HEK293 (cell line): ENCODE results near the gene DNAAF5.

ENCODE experiments used
- CTCF ChIA-PET: fragments of 350-600 bp; formaldehyde crosslinking; extraction: SDS; loops from one replicate; lab custom pipeline; 2021; ENCODE audit warnings: antibody characterized with exemption; lab: Yijun Ruan, JAX
- POLR2A ChIA-PET: fragments of 300-600 bp; formaldehyde crosslinking; extraction: SDS; loops from one replicate; lab custom pipeline; 2020; ENCODE audit warnings: antibody characterized with exemption, inconsistent platforms; lab: Yijun Ruan, JAX
- H3K27ac ChIP-seq: fragments of 200-500 bp; sonication (Bioruptor generic); 2 replicates; pipeline ENCODE4 v1.5.1; 2014; ENCODE audit warnings: low read depth, low read length, control low read depth, inconsistent platforms; ENCODE audit errors: extremely low read depth
- H3K36me3 ChIP-seq, 2 experiments: fragments of 200-500 bp in 1 of 2; sonication (Bioruptor generic) in 1 of 2; 1 replicate in 1 of 2; 2 replicates in 1 of 2; pipeline ENCODE4 v1.5.1; 2014 to 2017; ENCODE audit warnings: inconsistent platforms in 2 of 2, low read length in 2 of 2; ENCODE audit not compliant: control insufficient read depth in 2 of 2, insufficient read depth in 1 of 2
- H3K4me1 ChIP-seq: fragments of 200-500 bp; sonication (Bioruptor generic); 2 replicates; pipeline ENCODE4 v1.5.1; 2014; ENCODE audit warnings: mild to moderate bottlenecking, low read length, inconsistent platforms; ENCODE audit not compliant: control insufficient read depth, insufficient read depth
- H3K4me3 ChIP-seq: 2 replicates; pipeline ENCODE4 v1.5.1; 2011; ENCODE audit warnings: low read depth, mild to moderate bottlenecking, control low read depth, low read length, moderate library complexity
- H3K9me3 ChIP-seq: fragments of 200-500 bp; sonication (Bioruptor generic); 2 replicates; pipeline ENCODE4 v1.5.1; 2014; ENCODE audit warnings: low read depth, low read length, inconsistent platforms; ENCODE audit not compliant: control insufficient read depth, insufficient read depth
- EGR2 ChIP-seq: fragments of 450-650 bp; formaldehyde crosslinking; IDR thresholded peaks from 2 replicates; pipeline ENCODE4 v1.5.1; 2016; ENCODE audit warnings: low read depth, missing biosample characterization, missing genetic modification characterization
- GFI1B ChIP-seq: fragments of 450-650 bp; formaldehyde crosslinking; IDR thresholded peaks from 2 replicates; pipeline ENCODE4 v1.5.1; 2016; ENCODE audit warnings: missing biosample characterization, missing genetic modification characterization
- GLIS2 ChIP-seq: fragments of 450-650 bp; formaldehyde crosslinking; IDR thresholded peaks from 2 replicates; pipeline ENCODE4 v1.5.1; 2016; ENCODE audit warnings: missing biosample characterization, missing genetic modification characterization
- IKZF3 ChIP-seq: fragments of 450-650 bp; IDR thresholded peaks from 2 replicates; pipeline ENCODE4 v1.5.0; 2018; ENCODE audit warnings: missing biosample characterization, mild to moderate bottlenecking, missing genetic modification characterization, moderate library complexity
- TCF7L2 ChIP-seq: IDR thresholded peaks from 2 replicates; pipeline ENCODE4 v1.6.1; 2011; ENCODE audit warnings: low read depth, mild to moderate bottlenecking, inconsistent platforms, low read length, moderate library complexity, borderline replicate concordance
- ZFHX2 ChIP-seq: fragments of 450-650 bp; formaldehyde crosslinking; conservative IDR thresholded peaks from 2 replicates; pipeline ENCODE4 v1.5.1; 2016; ENCODE audit warnings: missing biosample characterization, missing genetic modification characterization
- ZFP37 ChIP-seq: fragments of 450-650 bp; formaldehyde crosslinking; IDR thresholded peaks from 2 replicates; pipeline ENCODE4 v1.5.1; 2016; ENCODE audit warnings: missing biosample characterization, missing genetic modification characterization
- ZNF114 ChIP-seq: fragments of 450-650 bp; formaldehyde crosslinking; IDR thresholded peaks from 2 replicates; pipeline ENCODE4 v1.5.0; 2017; ENCODE audit warnings: missing biosample characterization, missing genetic modification characterization
- ZNF184 ChIP-seq: fragments of 450-650 bp; IDR thresholded peaks from 2 replicates; pipeline ENCODE4 v1.5.1; 2018; ENCODE audit warnings: missing biosample characterization, mild to moderate bottlenecking, missing genetic modification characterization
- ZNF248 ChIP-seq: fragments of 450-650 bp; formaldehyde crosslinking; IDR thresholded peaks from 2 replicates; pipeline ENCODE4 v1.5.1; 2017; ENCODE audit warnings: missing biosample characterization, missing genetic modification characterization
- ZNF394 ChIP-seq: fragments of 450-650 bp; formaldehyde crosslinking; IDR thresholded peaks from 2 replicates; pipeline ENCODE4 v1.5.1; 2016; ENCODE audit warnings: missing biosample characterization, missing genetic modification characterization, mild to moderate bottlenecking, moderate library complexity, borderline replicate concordance
- ZNF416 ChIP-seq: fragments of 450-650 bp; formaldehyde crosslinking; IDR thresholded peaks from 2 replicates; pipeline ENCODE4 v1.5.1; 2016; ENCODE audit warnings: missing biosample characterization, missing genetic modification characterization
- ZNF555 ChIP-seq: fragments of 450-650 bp; formaldehyde crosslinking; conservative IDR thresholded peaks from 2 replicates; pipeline ENCODE4 v1.5.1; 2017; ENCODE audit warnings: missing biosample characterization, mild to moderate bottlenecking, missing genetic modification characterization, inconsistent platforms
- ZNF768 ChIP-seq: fragments of 450-650 bp; formaldehyde crosslinking; IDR thresholded peaks from 2 replicates; pipeline ENCODE4 v1.5.1; 2018; ENCODE audit warnings: missing biosample characterization, mild to moderate bottlenecking, missing genetic modification characterization
- TF ChIP-seq, protein P1 (sequence below): fragments of 450-650 bp; formaldehyde crosslinking; IDR thresholded peaks from 2 replicates; pipeline ENCODE4 v1.5.1; 2017; ENCODE audit warnings: missing biosample characterization, missing genetic modification characterization
- TF ChIP-seq, protein P2 (sequence below): fragments of 450-650 bp; formaldehyde crosslinking; IDR thresholded peaks from 2 replicates; pipeline ENCODE4 v1.5.1; 2016; ENCODE audit warnings: missing biosample characterization, missing genetic modification characterization
- TF ChIP-seq, protein P3 (sequence below): fragments of 450-650 bp; formaldehyde crosslinking; IDR thresholded peaks from 2 replicates; pipeline ENCODE4 v1.5.1; 2017; ENCODE audit warnings: missing biosample characterization, missing genetic modification characterization
- TF ChIP-seq, protein P4 (sequence below): fragments of 450-650 bp; formaldehyde crosslinking; IDR thresholded peaks from 2 replicates; pipeline ENCODE4 v1.5.1; 2016; ENCODE audit warnings: missing biosample characterization, missing genetic modification characterization, borderline replicate concordance

Gene DNAAF5

DNA sequence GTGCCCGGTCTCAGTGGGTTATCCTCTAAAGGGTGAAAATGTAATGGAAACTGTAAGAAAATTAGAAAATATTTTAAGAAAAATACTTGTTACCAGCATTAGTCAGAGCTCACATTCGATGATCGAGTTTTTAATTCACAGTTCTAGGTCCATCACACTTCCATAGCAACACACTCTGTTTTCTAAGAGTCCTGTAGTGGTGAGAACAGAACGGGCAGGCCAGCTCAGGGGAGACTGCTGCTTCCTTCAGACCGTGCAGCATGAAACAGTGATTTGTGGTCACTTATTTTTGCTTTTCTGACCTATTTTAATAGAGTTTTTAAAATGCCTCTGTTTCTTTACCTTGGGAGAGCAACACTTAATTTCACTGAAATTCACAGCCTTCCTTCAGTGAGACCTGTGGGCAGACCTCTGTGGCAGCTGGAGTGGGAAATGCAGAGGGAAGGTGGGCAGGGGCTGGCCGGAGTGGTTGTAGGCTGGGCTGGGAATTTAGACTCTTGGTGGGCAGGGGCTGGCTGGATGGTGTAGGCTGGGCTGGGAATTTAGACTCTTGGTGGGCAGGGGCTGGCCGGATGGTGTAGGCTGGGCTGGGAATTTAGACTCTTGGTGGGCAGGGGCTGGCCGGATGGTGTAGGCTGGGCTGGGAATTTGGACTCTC is 107.2 kb downstream of the DNAAF5 start:
- Histone ChIP-seq H3K4me1 (peaks cover 13% of the 10 kb centered on the region), H3K9me3 (no peaks in the 10 kb centered on the region), H3K36me3 (peaks cover 6 to 9% of the 10 kb centered on the region in 2 experiments; a peak in 2 of 3 replicates)
- TF ChIP-seq, protein P1, sequence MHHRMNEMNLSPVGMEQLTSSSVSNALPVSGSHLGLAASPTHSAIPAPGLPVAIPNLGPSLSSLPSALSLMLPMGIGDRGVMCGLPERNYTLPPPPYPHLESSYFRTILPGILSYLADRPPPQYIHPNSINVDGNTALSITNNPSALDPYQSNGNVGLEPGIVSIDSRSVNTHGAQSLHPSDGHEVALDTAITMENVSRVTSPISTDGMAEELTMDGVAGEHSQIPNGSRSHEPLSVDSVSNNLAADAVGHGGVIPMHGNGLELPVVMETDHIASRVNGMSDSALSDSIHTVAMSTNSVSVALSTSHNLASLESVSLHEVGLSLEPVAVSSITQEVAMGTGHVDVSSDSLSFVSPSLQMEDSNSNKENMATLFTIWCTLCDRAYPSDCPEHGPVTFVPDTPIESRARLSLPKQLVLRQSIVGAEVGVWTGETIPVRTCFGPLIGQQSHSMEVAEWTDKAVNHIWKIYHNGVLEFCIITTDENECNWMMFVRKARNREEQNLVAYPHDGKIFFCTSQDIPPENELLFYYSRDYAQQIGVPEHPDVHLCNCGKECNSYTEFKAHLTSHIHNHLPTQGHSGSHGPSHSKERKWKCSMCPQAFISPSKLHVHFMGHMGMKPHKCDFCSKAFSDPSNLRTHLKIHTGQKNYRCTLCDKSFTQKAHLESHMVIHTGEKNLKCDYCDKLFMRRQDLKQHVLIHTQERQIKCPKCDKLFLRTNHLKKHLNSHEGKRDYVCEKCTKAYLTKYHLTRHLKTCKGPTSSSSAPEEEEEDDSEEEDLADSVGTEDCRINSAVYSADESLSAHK: no peak
- TF ChIP-seq EGR2 (peak; percentile 83), ZFHX2 (tag by site-specific recombination) (peak; percentile 54), ZNF394 (tag by site-specific recombination) (no peak)
- TF ChIP-seq, all 188 proteins: peak for 2
- POLR2A ChIA-PET: no interaction called here
- Histone ChIP-seq H3K27ac (no peak overlapping the region), H3K4me3 (no peak overlapping the region)
- CTCF ChIA-PET: interaction anchor here (0.6 to 1.3 kb wide), 3 partner anchors 15 to 62 kb away, joined by 3 to 5 read pairs (median 3); no protein-coding TSS in a partner anchor

DNA sequence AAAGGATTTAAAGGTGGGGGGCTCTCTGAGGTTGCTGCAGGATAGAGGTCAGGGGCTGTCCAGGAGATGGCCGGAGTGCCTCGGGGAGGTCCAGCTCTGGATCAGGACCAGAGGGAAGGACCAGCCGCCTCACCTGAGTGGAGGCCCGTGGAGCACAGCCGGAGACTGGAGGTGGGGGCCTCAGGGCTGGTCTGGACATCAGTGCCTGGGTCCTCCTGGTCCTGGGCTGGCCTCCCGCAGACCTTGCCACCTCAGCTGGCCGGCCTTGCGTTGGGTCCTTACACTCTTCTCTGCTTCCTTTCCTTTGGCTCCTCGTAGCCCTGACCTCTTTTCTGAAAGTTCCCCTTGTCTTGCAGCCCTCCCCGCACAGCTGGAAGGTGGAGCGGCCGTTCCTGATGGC is 107.8 kb downstream of the DNAAF5 start:
- CTCF ChIA-PET: interaction anchor here (1.3 kb wide), 1 partner anchor 21 kb away, joined by 5 read pairs; no protein-coding TSS in a partner anchor
- peaks cover 6 to 15% of the 10 kb centered on the region in 2 experiments; a peak in 2 of 3 replicates for H3K36me3 ChIP-seq
- TF ChIP-seq ZNF184 (no peak), ZNF416 (tag by site-specific recombination) (no peak), ZFP37 (tag by site-specific recombination) (no peak), GLIS2 (tag by site-specific recombination) (no peak), IKZF3 (no peak), ZNF114 (tag by site-specific recombination) (no peak), ZNF555 (tag by site-specific recombination) (no peak), TCF7L2 (no peak)
- TF ChIP-seq, protein P2, sequence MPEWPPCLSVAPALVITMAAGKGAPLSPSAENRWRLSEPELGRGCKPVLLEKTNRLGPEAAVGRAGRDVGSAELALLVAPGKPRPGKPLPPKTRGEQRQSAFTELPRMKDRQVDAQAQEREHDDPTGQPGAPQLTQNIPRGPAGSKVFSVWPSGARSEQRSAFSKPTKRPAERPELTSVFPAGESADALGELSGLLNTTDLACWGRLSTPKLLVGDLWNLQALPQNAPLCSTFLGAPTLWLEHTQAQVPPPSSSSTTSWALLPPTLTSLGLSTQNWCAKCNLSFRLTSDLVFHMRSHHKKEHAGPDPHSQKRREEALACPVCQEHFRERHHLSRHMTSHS (tag by site-specific recombination): no peak
- TF ChIP-seq, protein P3, sequence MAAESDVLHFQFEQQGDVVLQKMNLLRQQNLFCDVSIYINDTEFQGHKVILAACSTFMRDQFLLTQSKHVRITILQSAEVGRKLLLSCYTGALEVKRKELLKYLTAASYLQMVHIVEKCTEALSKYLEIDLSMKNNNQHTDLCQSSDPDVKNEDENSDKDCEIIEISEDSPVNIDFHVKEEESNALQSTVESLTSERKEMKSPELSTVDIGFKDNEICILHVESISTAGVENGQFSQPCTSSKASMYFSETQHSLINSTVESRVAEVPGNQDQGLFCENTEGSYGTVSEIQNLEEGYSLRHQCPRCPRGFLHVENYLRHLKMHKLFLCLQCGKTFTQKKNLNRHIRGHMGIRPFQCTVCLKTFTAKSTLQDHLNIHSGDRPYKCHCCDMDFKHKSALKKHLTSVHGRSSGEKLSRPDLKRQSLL (tag by site-specific recombination): no peak
- TF ChIP-seq, all 188 proteins: peak for 0
- no peak overlapping the region for H3K27ac ChIP-seq
- H3K4me3 ChIP-seq: no peak overlapping the region
- POLR2A ChIA-PET: no interaction called here
- H3K9me3 ChIP-seq: no peaks in the 10 kb centered on the region
- peaks cover 13% of the 10 kb centered on the region for H3K4me1 ChIP-seq

DNA sequence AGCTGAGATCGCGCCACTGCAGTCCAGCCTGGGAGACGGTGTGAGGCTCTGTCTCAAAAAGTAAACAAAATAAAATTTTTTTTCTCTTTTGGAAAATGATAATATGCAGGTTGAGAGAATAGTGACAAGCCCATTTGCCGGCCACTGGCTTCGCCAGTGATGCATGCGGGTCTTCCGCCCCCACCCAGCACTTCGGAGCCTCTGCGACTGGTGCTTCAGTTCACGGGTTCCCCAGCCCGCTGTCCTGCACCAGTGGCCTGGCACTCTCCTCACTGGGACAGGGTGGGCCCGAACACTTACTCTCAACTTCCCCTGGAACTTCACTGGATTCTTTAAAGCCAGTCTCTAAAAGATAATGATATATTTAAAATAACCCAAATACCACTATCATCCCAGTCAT is 108.5 kb downstream of the DNAAF5 start:
- Histone ChIP-seq H3K4me1 (peaks cover 13% of the 10 kb centered on the region), H3K27ac (no peak overlapping the region), H3K9me3 (no peaks in the 10 kb centered on the region), H3K4me3 (no peak overlapping the region), H3K36me3 (peaks cover 6 to 22% of the 10 kb centered on the region in 2 experiments; a peak in 2 of 3 replicates)
- ChIA-PET POLR2A (no interaction called here), CTCF (interaction anchor here (0.8 kb wide), 1 partner anchor 45 kb away, joined by 4 read pairs; no protein-coding TSS in a partner anchor)
- TF ChIP-seq, protein P4, sequence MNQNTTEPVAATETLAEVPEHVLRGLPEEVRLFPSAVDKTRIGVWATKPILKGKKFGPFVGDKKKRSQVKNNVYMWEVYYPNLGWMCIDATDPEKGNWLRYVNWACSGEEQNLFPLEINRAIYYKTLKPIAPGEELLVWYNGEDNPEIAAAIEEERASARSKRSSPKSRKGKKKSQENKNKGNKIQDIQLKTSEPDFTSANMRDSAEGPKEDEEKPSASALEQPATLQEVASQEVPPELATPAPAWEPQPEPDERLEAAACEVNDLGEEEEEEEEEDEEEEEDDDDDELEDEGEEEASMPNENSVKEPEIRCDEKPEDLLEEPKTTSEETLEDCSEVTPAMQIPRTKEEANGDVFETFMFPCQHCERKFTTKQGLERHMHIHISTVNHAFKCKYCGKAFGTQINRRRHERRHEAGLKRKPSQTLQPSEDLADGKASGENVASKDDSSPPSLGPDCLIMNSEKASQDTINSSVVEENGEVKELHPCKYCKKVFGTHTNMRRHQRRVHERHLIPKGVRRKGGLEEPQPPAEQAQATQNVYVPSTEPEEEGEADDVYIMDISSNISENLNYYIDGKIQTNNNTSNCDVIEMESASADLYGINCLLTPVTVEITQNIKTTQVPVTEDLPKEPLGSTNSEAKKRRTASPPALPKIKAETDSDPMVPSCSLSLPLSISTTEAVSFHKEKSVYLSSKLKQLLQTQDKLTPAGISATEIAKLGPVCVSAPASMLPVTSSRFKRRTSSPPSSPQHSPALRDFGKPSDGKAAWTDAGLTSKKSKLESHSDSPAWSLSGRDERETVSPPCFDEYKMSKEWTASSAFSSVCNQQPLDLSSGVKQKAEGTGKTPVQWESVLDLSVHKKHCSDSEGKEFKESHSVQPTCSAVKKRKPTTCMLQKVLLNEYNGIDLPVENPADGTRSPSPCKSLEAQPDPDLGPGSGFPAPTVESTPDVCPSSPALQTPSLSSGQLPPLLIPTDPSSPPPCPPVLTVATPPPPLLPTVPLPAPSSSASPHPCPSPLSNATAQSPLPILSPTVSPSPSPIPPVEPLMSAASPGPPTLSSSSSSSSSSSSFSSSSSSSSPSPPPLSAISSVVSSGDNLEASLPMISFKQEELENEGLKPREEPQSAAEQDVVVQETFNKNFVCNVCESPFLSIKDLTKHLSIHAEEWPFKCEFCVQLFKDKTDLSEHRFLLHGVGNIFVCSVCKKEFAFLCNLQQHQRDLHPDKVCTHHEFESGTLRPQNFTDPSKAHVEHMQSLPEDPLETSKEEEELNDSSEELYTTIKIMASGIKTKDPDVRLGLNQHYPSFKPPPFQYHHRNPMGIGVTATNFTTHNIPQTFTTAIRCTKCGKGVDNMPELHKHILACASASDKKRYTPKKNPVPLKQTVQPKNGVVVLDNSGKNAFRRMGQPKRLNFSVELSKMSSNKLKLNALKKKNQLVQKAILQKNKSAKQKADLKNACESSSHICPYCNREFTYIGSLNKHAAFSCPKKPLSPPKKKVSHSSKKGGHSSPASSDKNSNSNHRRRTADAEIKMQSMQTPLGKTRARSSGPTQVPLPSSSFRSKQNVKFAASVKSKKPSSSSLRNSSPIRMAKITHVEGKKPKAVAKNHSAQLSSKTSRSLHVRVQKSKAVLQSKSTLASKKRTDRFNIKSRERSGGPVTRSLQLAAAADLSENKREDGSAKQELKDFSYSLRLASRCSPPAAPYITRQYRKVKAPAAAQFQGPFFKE (tag by site-specific recombination): no peak
- TF ChIP-seq ZNF768 (tag by site-specific recombination): no peak
- TF ChIP-seq GFI1B (tag by site-specific recombination): no peak
- TF ChIP-seq ZNF248 (tag by site-specific recombination): no peak
